ENCODE data around the gene SLC25A11. TPM values are rescaled to one million over a fixed set of nuclear protein-coding genes. Genes with fewer than 3 reads are reported as not detected.
A peak's percentile ranks its signal among the peaks of the same experiment; 100 is the strongest.

Gene SLC25A11, protein sequence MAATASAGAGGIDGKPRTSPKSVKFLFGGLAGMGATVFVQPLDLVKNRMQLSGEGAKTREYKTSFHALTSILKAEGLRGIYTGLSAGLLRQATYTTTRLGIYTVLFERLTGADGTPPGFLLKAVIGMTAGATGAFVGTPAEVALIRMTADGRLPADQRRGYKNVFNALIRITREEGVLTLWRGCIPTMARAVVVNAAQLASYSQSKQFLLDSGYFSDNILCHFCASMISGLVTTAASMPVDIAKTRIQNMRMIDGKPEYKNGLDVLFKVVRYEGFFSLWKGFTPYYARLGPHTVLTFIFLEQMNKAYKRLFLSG
- total RNA-seq = 10 to 100 TPM; 77.5 to 90.0 TPM
- long read RNA-seq, transcript SLC25A11-204 (6 exons, 2,176 nt) = minor isoform, 5 of 275 reads
- long read RNA-seq, transcript SLC25A11-201 (8 exons, 1,897 nt) = major isoform, 254 of 275 reads
- long read RNA-seq, partial matches to known transcripts = 3 of 275 reads
- long read RNA-seq, other reads (novel, unspliced or antisense) = 12 of 275 reads

DNA sequence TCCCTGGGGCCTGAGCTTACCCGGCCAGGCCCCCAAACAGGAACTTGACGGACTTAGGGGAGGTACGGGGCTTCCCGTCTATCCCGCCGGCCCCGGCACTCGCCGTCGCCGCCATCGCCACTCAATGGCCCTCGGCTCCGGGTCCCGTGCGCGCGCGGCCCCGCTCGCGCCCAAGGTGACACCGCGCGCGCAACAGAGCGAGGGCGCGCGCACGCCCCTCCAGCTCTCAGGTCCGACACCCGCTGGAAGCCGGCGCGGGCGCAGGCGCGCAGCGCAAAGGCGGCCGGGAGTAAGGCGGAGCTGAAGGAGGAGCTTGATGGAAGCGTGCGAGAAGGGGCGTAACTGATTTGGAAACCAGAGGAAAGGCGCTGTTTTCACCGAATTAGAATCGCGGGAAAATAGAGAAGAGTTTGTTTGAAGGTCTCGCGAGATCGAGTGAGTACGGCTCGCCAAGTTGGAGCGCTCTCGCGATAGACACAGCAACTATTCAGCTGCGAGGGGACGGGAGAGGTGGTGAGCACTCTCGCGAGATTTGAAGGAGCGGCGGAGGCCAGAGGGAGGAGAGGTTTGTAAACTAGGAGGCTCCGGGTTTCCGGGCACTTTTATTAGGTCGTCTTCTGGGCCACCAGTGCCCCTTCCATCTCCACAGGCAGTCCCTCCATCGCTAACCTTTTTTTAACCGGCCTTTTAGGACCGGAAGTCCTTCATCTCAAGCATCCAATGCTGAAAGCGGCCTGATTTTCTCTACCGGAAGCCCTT is at the start of gene SLC25A11, which contains the start of gene RNF167:
SLC25A11 (minus strand) TSS at position 251 of the 759 bp plus-strand sequence; CDS start at position 115, 136 bp downstream.
RNF167 (plus strand) TSS at position 473 of the 759 bp plus-strand sequence. CDS start 642 bp downstream, outside the sequence.
- ATAC-seq (peak; percentile 85), DNase-seq (peak; percentile 94 to 97)
- intact Hi-C loops (cut with DNase I, micrococcal nuclease) = no loop called here

- peak; percentile 5 for ATAC-seq
- intact Hi-C loops (cut with DNase I, micrococcal nuclease) = loop anchor here in 1 of 2 donors (10.0 kb wide), 1 partner anchor 73 kb away; no protein-coding TSS in a partner anchor
- no peak for DNase-seq
Observed at GRCh38 chr17:4987767-4988567, 48.1 kb upstream of the SLC25A11 start.

DNA sequence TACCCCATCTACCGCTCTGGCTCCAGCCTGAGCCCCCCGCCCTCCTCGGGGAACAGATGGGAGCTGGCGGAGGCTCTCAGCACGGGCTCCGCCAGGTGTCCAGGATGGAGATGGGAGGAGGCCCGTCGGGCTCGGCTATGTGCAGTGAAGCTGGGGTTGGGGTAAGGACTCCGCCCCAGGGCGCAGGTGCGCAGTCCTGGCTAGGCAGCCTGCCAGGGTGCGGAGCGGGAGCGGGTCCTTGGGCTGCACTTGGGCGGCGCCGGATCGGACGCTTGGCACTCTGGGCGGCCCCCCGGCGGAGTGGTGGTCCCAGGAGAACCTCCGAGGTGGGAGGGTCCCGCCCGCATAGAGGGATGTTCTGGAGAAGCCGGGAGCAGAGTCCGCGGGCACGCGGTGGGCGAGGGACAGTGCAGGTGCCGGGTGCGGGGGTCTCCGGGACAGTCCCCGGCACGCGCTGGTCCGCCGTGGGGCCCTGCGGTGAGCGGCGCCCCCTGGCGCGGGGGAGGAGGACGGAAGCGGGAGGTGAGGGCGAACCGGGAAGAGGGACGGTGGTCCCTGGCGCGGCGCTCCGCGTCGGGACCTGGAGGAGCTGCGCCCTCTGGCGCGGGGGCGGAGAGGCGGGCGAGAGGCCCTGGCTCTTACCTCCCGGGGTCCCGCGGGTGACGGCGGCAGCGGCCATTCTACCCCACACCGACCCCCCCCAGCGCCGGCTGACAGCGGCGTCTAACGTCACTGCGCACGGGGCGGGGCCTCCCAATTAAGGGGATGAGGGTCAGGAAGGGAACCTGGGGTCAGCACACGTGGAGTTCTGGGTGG is 47.3 kb upstream of the SLC25A11 start, which contains the start of gene CAMTA2:
CAMTA2 (minus strand) TSS at position 725 of the 816 bp plus-strand sequence. CDS start 1,453 bp downstream, outside the sequence.
- intact Hi-C loops (cut with DNase I, micrococcal nuclease) = loop anchor here in 1 of 2 donors (10.0 kb wide), 1 partner anchor 72 kb away; no protein-coding TSS in a partner anchor
- ATAC-seq = peak; percentile 83
- DNase-seq = peak; percentile 91 to 97

- intact Hi-C loops (cut with DNase I, micrococcal nuclease) = loop anchor here in 1 of 2 donors (10.0 kb wide), 1 partner anchor 72 kb away; no protein-coding TSS in a partner anchor
- DNase-seq = peak; percentile 41 to 49
- ATAC-seq = peak; percentile 43
Observed at GRCh38 chr17:4986403-4986802, 46.6 kb upstream of the SLC25A11 start.

- DNase-seq = no peak
- ATAC-seq = no peak
- intact Hi-C loops (cut with DNase I, micrococcal nuclease) = loop anchor here in 1 of 2 donors (5.0 to 10.0 kb wide), 2 partner anchors 68 to 80 kb away; no protein-coding TSS in a partner anchor
Observed at GRCh38 chr17:4982305-4982704, 42.5 kb upstream of the SLC25A11 start.

DNA sequence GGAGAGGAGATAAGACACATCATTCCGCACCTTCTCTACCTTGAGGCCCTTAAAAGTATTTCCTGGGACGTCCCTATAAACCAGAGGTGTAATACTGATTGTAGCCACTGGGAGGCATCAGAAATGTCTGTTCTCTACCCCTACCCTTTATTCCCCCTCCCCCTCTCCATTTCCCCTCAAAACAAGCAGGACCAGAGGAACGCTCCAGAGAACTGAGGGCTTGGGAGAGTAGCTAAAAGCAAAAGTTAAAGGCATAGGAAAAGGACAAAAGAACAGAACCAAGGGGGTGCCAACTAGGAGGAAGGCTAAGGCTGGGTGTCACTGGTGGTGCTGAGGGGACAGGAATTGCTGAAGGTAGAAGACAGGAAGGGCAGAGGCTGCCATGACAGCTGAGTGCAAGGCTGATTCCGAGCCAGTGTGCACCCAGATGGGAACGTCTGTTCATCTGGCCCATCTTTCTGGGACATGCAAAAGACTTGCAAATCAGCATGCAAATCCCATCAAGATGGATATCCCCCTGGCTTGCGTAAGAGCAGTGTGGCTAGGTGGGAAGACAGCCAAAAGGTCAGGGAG is 40.9 kb upstream of the SLC25A11 start:
- intact Hi-C loops (cut with DNase I, micrococcal nuclease) = loop anchor here in 1 of 2 donors (5.0 to 10.0 kb wide), 2 partner anchors 66 to 82 kb away; no protein-coding TSS in a partner anchor
- DNase-seq = no peak
- peak; percentile 77 for ATAC-seq

- intact Hi-C loops (cut with DNase I, micrococcal nuclease) = no loop called here
- no peak for ATAC-seq
- DNase-seq = no peak
Observed at GRCh38 chr17:4978726-4979125, 38.9 kb upstream of the SLC25A11 start.

DNA sequence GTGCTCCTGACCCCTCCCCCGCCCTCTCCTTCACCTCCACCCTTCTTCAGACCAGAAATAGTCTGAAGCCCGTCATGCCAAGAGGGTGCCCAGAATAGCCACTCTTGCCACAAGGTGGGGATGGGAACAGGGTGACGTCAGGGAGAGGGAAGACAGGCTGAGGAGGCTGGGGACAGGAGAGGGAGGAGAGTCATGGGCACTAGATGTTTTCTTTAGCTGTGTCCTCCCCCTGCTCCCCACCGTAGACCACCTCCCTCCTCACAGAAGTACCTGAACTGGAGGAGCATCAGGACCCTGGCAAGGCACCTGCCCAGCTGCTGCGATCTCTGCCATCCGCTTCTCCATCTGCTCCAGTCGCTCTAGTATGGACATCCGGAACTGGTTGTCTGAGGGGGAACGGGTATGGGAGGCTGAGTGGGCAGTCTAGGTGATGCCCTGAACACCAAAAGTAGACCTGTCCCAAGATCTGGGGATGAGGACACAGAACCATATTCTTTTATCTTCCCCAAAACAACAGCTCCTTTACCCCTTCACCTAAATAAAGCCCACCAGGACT is 34.3 kb upstream of the SLC25A11 start:
- ATAC-seq = no peak
- no peak for DNase-seq
- intact Hi-C loops (cut with DNase I, micrococcal nuclease) = no loop called here

- DNase-seq = no peak
- intact Hi-C loops (cut with DNase I, micrococcal nuclease) = no loop called here
- no peak for ATAC-seq
Observed at GRCh38 chr17:4973256-4974114, 33.6 kb upstream of the SLC25A11 start.

DNA sequence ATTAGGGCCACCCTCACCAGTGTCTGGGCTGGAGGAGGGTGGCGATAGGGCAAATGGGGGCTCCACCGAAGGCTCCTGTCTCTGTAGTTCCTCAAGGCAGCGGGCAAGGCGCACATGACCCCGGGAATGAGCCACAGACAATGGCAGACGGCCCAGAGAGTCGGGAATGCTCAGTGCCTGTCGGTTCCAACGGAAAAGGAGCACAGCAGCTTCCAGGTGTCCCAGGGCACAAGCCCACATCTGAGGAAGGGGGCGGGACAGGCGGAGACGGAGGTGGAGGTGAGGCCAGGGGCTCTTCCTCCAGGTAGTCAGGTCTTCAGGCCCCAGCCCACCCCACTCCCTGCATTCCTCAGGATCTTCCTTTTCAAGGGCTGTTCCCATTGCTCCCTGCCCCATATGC is 32.9 kb upstream of the SLC25A11 start:
- intact Hi-C loops (cut with DNase I, micrococcal nuclease) = no loop called here
- ATAC-seq (no peak), DNase-seq (no peak)

GRCh38 chr17:4972322-4972721 is 32.5 kb upstream of the SLC25A11 start:
- intact Hi-C loops (cut with DNase I, micrococcal nuclease) = no loop called here
- ATAC-seq (no peak), DNase-seq (no peak)

DNA sequence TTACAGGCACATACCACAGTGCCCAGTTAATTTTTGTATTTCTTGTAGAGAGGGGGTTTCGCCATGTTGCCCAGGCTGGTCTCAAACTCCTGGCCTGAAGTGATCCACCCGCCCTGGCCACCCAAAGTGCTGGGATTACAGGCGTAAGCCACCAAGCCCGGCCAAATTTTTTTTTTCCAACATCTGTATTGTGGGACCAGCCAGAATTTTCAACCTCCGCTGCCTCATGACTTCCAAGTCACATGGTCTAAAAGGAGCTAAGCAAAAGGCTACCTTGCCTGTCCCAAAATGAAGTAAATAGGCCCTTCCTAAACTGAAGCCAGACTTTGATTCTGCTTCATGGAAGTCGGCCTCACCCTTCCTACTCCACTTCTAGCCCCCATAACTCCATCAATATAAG is 32.0 kb upstream of the SLC25A11 start:
- ATAC-seq (no peak), DNase-seq (no peak)
- intact Hi-C loops (cut with DNase I, micrococcal nuclease) = no loop called here

DNA sequence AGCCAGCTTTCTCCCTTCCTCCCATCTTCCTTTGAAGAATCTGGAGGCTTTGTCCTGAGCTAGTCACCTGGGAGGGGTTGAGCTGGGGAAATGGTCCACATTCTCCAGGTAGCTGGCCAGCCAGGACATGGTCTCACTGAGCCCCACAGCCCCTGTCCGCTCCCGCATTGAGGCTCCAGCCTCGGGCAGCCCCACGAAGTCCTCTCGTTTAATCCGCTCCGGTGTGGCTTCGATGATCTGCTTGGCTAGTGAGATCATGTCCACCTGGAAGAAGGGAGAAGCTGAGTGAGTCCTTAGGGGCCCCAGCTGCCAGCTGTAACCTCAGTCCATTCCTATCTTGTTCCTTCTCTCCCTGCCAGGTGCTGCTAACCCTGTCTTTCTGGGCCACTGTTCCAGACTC is 30.4 kb upstream of the SLC25A11 start:
- intact Hi-C loops (cut with DNase I, micrococcal nuclease) = no loop called here
- ATAC-seq = no peak
- DNase-seq = no peak

DNA sequence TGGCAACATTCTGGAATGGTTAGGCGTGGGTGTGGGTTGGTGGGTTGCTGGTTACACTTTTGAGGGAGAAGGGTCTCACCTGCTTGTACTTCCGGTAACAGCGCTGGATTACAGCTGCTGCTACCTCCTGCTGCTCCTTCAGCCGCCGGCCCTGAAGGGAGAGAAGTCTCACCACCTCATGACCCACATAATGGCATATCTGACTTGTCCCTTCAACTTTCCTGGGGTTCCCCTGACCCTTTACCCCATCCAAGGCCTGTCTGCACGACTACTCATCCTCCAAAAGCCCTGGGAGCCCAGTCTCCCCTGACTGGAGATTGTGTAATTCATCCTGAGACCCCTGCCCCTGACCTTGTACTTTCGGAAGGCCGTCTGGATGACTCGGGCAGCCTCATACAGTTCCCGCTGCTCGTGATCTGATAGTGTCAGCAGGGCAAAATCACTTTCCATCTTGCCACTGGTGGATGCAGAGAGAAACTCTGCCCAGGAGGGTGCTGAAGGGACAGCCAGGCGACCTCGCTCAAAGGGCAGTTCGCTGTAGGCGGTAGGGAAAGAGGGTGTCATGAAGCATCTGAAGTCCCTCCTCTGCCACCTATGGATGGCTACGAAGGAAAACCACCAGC is 29.8 kb upstream of the SLC25A11 start:
- ATAC-seq = no peak
- DNase-seq = no peak
- intact Hi-C loops (cut with DNase I, micrococcal nuclease) = no loop called here

DNA sequence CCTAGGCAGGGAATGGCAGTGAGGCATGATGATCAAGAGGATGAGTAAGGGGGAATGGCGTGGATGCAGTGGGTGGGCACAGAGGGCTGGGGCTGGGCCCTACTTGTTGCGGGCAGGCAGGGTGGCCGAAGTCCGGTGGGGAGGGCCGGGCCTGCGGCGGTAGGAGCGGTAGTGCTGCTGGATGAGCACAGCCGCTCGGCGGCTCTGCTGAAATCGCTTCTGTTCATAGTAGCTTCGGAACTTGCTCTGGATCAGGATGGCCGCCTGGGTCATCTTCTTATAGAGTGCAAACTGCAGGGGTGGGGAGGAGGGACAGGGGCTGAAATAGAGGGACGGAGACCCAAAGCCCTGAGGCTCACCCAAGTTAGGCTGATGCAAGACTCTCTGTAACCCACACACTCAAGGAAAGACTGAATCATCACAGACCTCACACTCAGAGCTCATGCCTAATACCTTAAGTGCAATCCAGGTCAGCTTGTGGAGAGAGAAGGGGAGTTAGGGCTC is 29.3 kb upstream of the SLC25A11 start:
- no peak for DNase-seq
- no peak for ATAC-seq
- intact Hi-C loops (cut with DNase I, micrococcal nuclease) = no loop called here
